DMS53 (cell line): Measurements from ENCODE around the gene MAP4.
A peak's percentile ranks its signal among the peaks of the same experiment; 100 is the strongest.
"Not testable (repeated sequence)": the region's sequence is repeated elsewhere in the genome, so short reads cannot be mapped to it uniquely, and the experiment has no call there.

Experiments used
- DNase-seq: peaks from one replicate; lab custom pipeline; 2025; lab: John Stamatoyannopoulos, UW

Gene MAP4

DNA sequence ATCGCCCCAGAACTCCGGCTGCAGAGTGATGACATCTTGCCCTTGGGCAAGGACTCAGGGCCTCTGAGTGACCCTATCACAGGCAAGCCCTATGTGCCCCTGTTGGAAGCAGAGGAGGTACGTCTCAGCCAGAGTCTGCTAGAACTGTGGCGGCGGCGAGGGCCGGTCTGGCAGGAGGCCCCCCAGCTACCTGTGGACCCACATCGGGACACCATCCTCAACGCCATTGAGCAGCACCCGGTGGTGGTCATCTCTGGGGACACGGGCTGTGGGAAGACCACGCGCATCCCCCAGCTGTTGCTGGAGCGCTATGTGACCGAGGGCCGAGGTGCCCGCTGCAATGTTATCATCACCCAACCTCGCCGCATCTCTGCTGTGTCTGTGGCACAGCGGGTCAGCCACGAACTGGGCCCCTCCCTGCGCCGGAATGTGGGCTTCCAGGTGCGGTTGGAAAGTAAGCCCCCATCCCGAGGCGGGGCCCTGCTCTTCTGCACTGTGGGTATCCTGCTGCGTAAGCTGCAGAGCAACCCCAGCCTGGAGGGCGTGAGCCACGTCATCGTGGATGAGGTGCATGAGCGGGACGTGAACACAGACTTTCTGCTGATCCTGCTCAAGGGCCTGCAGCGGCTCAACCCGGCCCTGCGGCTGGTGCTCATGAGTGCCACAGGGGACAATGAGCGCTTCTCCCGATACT is 169.9 kb downstream of the MAP4 start:
- no peak for DNase-seq

GRCh38 chr3:47841786-47842349 is 174.3 kb downstream of the MAP4 start:
- DNase-seq = no peak

DNA sequence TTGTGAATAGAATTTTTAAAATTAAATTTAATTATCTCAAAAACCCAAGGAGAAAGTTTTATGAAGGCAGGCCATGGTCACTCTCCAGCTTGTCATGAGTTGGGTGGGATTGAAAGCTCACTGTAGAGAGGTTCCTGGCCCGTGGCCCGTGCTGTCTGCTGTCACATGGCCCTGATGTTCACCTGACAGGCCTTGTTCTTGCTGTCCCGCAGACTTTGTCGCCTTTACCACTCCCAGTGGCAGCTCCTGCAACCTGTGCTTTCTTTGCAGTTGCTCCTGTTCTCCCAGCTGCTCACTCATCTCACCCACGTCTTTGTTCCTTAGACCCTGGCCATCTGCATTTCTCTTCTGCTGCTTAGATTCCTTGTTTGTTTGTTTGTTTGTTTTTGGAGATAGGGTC is 177.7 kb downstream of the MAP4 start:
- DNase-seq = no peak

- no peak for DNase-seq
Measured at GRCh38 chr3:47836986-47837385, 179.2 kb downstream of the MAP4 start.

- not testable (repeated sequence) for DNase-seq
Measured at GRCh38 chr3:47829482-47829881, 186.7 kb downstream of the MAP4 start.

DNA sequence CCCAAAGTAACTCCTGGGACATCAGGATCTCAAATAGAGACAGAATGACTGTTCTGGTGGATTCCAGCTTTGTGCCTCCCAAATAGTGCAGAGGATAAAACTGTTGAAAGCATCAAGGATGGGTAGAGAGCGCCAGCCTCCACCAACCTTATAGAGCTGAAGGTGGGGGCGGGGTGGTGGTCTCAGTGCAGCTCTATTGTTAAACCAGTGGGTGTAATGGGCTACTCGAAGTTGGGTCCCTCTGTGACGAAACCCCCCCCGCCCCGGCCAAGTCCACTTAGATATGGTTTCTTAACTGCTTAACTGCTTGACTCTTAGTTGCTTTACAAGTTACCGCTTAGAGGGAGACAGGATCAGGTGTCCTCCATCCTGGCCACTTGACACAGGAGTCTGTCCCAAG is 190.6 kb downstream of the MAP4 start:
- DNase-seq = no peak

GRCh38 chr3:47824541-47825473 is 191.4 kb downstream of the MAP4 start:
- peak; percentile 81 for DNase-seq

DNA sequence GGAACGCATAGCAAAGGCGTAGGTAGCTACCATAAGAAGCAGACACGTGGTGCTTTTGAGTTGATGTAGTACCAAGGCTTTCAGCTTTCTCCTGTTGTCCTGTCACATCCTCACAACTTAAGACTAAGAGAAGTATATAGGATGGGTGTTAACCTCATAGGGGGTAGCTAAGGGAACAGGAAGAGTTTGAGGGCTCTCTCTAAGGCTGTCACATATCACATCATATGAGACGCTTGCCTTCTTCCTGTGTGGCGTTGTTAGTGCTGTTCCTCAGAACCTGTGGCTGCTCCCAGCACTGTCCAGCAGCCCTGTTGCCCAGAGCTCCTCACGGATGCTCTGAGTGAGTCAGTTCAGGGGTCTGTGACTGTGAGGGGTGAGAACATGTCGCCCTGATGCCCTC is 198.6 kb downstream of the MAP4 start:
- DNase-seq = no peak

- DNase-seq = no peak
Measured at GRCh38 chr3:47813551-47814177, 202.6 kb downstream of the MAP4 start.

GRCh38 chr3:47804577-47804976 is 211.6 kb downstream of the MAP4 start:
- DNase-seq = no peak

DNA sequence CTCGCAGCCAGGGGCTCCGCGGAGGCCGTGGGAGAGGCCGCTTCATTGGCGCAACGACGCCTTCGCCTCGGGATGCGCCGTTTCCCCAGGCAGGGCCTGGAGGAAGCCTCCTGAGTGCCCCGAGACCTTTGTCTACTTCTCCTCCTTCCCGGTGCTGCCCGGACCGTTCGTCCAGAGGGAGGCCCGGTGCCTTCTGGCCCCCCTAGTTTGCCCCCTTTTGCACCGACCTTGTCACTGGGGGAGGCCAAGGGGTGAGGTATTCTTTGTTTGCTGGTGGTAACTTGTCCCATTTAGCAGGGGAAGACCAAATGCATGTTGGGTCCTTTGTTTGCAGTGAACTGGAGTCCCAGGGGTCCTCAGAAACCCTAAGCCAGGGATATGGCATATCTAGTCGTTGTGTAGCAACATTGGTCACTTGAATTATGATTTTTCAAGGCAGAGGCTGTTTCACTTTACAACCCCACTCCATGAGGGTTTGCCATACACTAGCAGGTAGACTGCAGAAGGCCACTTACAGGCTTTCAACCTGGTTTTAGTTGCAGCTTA is 212.7 kb downstream of the MAP4 start:
- no peak for DNase-seq

- peak; percentile 74 for DNase-seq
Measured at GRCh38 chr3:47802734-47803479, 213.3 kb downstream of the MAP4 start, which contains the start of gene DHX30. Gene DHX30, plus strand, starts transcription at chr3:47803138. Its CDS starts 7,546 bp downstream, at chr3:47810684.
